ENCODE measurements around the gene DDX25.
A peak's percentile ranks its signal among the peaks of the same experiment; 100 is the strongest.
"Not testable (repeated sequence)": the region's sequence is repeated elsewhere in the genome, so short reads cannot be mapped to it uniquely, and the experiment has no call there.

The DDX25 gene

GRCh38 chr11:125904678-125905077 lies 370 bp downstream of the DDX25 start:
- no peak for DNase-seq (ENCODE audit: low read depth, low spot score)
- Histone ChIP-seq H3K36me3 (ENCODE audit: control insufficient read depth, insufficient read depth, low read length) (no peaks in the 10 kb centered on the region), H3K4me3 (ENCODE audit: low read length) (peak overlapping the region; percentile 47; the same call in 1 of the 2 replicates), H3K27ac (ENCODE audit: low read length) (no peak overlapping the region), H3K27me3 (ENCODE audit: control insufficient read depth, insufficient read depth, low read length) (peaks cover 8% of the 10 kb centered on the region; the same call in 1 of the 2 replicates), H3K9me3 (ENCODE audit: control insufficient read depth, insufficient read depth, low read length) (no peaks in the 10 kb centered on the region), H3K4me1 (ENCODE audit: control insufficient read depth, insufficient read depth, low read length) (no peaks in the 10 kb centered on the region)
- WGBS (ENCODE audit: insufficient coverage, insufficient read length): no CpG with 5 or more reads among the region's 11 CpGs

DNA sequence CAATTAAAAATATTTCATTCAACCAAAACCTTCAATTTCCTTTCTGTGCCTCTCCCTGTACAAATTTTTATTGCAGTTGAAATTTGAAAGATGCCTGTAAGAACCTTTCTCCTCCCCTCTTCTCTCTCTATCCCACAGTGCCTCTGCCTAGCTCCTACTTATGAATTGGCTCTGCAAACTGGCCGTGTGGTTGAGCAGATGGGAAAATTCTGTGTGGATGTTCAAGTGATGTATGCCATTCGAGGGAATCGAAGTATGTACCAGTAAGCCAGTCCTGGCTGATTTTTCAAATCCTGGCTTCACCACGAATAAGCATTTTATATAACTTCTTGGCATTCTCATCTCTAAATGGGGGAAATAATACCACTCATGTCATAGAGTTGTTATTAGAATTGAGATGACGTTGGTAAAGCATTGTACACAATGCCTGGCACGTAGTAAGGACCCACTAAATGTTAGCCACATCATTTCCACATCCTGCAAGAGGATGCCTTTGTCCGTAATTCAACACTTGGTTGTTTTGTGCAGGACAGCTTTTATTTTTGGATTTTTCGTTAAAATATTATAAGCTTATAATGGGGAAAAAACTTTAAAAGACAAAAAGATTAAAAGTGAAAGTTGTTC lies 6.0 kb downstream of the DDX25 start:
- Histone ChIP-seq H3K36me3 (ENCODE audit: control insufficient read depth, insufficient read depth, low read length) (no peaks in the 10 kb centered on the region), H3K27ac (ENCODE audit: low read length) (no peak overlapping the region), H3K4me1 (ENCODE audit: control insufficient read depth, insufficient read depth, low read length) (no peaks in the 10 kb centered on the region), H3K9me3 (ENCODE audit: control insufficient read depth, insufficient read depth, low read length) (no peaks in the 10 kb centered on the region), H3K27me3 (ENCODE audit: control insufficient read depth, insufficient read depth, low read length) (no peaks in the 10 kb centered on the region), H3K4me3 (ENCODE audit: low read length) (no peak overlapping the region)
- no peak for DNase-seq (ENCODE audit: low read depth, low spot score)
- WGBS (ENCODE audit: insufficient coverage, insufficient read length): 100% methylated on average over 1 of the region's 8 CpGs

DNA sequence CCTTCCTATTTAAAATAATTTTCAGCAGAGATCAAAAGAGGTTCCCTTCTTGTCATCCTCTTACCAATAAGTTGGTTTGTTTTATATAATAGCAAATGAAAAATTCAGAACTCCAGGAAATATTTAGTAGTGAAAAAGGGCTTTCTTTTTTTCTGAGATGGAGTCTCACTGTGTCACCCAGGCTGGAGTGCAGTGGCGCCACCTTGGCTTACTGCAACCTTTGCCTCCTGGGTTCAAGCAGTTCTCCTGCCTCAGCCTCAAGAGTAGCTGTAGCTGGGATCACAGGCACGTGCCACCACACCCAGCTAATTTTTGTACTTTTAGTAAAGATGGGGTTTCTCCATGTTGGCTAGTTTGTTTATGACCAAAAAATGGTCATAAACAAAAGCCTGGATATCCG lies 10.3 kb downstream of the DDX25 start:
- not testable (repeated sequence) for H3K4me3 ChIP-seq (ENCODE audit: low read length); H3K27me3 ChIP-seq (ENCODE audit: control insufficient read depth, insufficient read depth, low read length); H3K9me3 ChIP-seq (ENCODE audit: control insufficient read depth, insufficient read depth, low read length); H3K36me3 ChIP-seq (ENCODE audit: control insufficient read depth, insufficient read depth, low read length); H3K4me1 ChIP-seq (ENCODE audit: control insufficient read depth, insufficient read depth, low read length); H3K27ac ChIP-seq (ENCODE audit: low read length); DNase-seq (ENCODE audit: low read depth, low spot score)
- no CpG with 5 or more reads among the region's 3 CpGs for WGBS (ENCODE audit: insufficient coverage, insufficient read length)

DNA sequence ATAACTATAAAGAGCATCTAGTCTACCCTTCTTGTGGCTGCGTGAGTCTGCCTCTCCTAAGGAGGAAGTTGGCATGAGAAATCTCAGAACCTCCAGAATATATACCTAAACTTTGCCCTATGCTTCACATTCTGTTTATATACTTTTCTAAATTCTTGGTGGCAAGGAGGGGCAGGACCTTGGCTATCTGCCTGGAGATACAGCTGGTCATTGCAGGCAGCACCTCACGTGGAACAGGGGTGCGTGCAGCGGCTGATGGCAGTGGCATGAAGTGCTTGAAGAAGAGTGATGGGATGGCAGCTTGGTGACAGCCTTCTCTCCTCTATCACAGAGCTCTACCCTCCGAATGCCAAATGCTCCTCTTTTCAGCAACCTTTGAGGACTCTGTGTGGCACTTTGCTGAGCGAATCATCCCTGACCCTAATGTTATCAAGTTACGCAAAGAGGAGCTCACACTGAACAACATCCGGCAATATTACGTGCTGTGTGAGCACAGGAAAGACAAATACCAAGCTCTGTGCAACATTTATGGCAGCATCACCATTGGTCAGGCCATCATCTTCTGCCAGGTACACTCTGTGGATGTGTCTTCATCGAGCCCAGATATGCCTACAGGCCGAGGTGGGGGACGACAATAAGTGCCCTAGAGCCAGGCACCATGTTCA lies 12.5 kb downstream of the DDX25 start:
- H3K36me3 ChIP-seq (ENCODE audit: control insufficient read depth, insufficient read depth, low read length): 0 out of 2 replicates have a peak, but pooled peaks cover 2% of the 10 kb centered on the region
- no CpG with 5 or more reads among the region's 12 CpGs for WGBS (ENCODE audit: insufficient coverage, insufficient read length)
- H3K27ac ChIP-seq (ENCODE audit: low read length): no peak overlapping the region
- H3K9me3 ChIP-seq (ENCODE audit: control insufficient read depth, insufficient read depth, low read length): no peaks in the 10 kb centered on the region
- no peak overlapping the region for H3K4me3 ChIP-seq (ENCODE audit: low read length)
- DNase-seq (ENCODE audit: low read depth, low spot score): no peak
- no peaks in the 10 kb centered on the region for H3K27me3 ChIP-seq (ENCODE audit: control insufficient read depth, insufficient read depth, low read length)
- H3K4me1 ChIP-seq (ENCODE audit: control insufficient read depth, insufficient read depth, low read length): no peaks in the 10 kb centered on the region

DNA sequence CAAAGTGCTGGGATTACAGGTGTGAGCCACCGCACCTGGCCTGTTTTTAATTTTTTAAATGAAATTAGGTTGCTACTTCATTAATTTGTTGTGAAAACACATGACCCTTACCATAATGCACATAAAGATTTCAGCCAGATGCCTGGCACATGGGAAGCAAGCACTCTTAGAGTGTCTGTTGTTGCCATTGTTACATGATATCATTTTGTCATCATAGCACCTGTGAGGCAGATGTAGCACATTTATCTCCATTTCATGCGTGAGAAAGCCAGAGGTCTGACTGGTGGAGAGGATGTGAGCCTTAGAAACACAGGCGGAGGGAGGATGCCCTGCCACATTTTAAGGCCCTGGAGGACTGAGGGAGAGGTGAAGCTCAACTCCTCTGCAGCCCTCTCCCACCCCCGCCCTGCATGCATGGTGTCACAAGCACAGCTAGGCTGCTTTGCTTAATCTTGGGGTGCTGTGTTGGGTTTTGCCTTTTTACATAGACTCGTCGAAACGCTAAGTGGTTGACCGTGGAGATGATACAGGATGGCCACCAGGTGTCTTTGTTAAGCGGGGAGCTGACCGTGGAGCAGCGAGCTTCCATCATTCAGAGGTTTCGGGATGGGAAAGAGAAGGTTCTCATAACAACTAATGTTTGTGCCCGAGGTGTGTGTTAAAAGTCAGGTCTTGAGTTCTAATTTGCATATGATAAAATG lies 14.0 kb downstream of the DDX25 start:
- WGBS (ENCODE audit: insufficient coverage, insufficient read length): no CpG with 5 or more reads among the region's 13 CpGs

GRCh38 chr11:125921042-125921441 lies 16.7 kb downstream of the DDX25 start:
- no peak overlapping the region for H3K27ac ChIP-seq (ENCODE audit: low read length)
- no peaks in the 10 kb centered on the region for H3K4me1 ChIP-seq (ENCODE audit: control insufficient read depth, insufficient read depth, low read length)
- no peaks in the 10 kb centered on the region for H3K9me3 ChIP-seq (ENCODE audit: control insufficient read depth, insufficient read depth, low read length)
- H3K27me3 ChIP-seq (ENCODE audit: control insufficient read depth, insufficient read depth, low read length): no peaks in the 10 kb centered on the region
- DNase-seq (ENCODE audit: low read depth, low spot score): no peak
- H3K4me3 ChIP-seq (ENCODE audit: low read length): no peak overlapping the region
- 0 out of 2 replicates have a peak, but pooled peaks cover 2% of the 10 kb centered on the region for H3K36me3 ChIP-seq (ENCODE audit: control insufficient read depth, insufficient read depth, low read length)
- WGBS (ENCODE audit: insufficient coverage, insufficient read length): no CpG with 5 or more reads among the region's 9 CpGs

More for the DNA sequence above, 14.0 kb downstream of the DDX25 start:
- no peaks in the 10 kb centered on the region for H3K4me1 ChIP-seq (ENCODE audit: control insufficient read depth, insufficient read depth, low read length)
- no peak overlapping the region for H3K4me3 ChIP-seq (ENCODE audit: low read length)
- H3K27ac ChIP-seq (ENCODE audit: low read length): no peak overlapping the region
- 0 out of 2 replicates have a peak, but pooled peaks cover 2% of the 10 kb centered on the region for H3K36me3 ChIP-seq (ENCODE audit: control insufficient read depth, insufficient read depth, low read length)
- DNase-seq (ENCODE audit: low read depth, low spot score): no peak
- H3K9me3 ChIP-seq (ENCODE audit: control insufficient read depth, insufficient read depth, low read length): no peaks in the 10 kb centered on the region
- no peaks in the 10 kb centered on the region for H3K27me3 ChIP-seq (ENCODE audit: control insufficient read depth, insufficient read depth, low read length)

- H3K4me1 ChIP-seq (ENCODE audit: control insufficient read depth, insufficient read depth, low read length): no peaks in the 10 kb centered on the region
- WGBS (ENCODE audit: insufficient coverage, insufficient read length): no CpG with 5 or more reads among the region's 3 CpGs
- H3K4me3 ChIP-seq (ENCODE audit: low read length): no peak overlapping the region
- no peak for DNase-seq (ENCODE audit: low read depth, low spot score)
- no peaks in the 10 kb centered on the region for H3K9me3 ChIP-seq (ENCODE audit: control insufficient read depth, insufficient read depth, low read length)
- no peaks in the 10 kb centered on the region for H3K27me3 ChIP-seq (ENCODE audit: control insufficient read depth, insufficient read depth, low read length)
- H3K27ac ChIP-seq (ENCODE audit: low read length): no peak overlapping the region
- H3K36me3 ChIP-seq (ENCODE audit: control insufficient read depth, insufficient read depth, low read length): no peaks in the 10 kb centered on the region
These were observed 17.8 kb downstream of the DDX25 start for GRCh38 chr11:125922156-125922555.

DNA sequence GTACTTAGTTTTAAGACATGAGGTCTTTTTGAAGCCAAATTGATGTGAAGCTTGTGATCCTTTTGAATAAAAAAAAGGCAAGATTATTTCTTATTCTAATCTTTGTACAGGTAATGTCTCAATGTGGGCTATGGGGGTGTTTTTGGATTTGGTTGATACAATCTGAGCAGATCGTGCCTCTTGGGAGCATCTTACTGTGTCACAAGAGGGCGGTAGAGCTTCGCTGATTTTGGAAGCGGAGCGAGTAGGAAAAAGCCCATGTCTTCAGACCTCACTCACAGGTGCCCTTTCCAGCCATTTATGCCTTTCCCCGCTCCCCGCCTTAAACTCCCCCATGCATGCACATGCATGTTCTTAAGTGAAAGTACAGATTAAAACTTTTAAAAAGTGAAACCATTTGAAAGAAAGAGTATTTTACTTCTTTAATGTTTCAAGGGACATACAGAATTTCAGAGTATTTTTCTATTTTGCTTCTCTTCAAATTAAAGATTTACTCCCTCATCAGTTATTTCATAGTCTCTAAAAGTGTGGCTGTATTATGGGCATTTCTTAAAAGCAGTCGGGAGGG lies 18.8 kb downstream of the DDX25 start:
- Histone ChIP-seq H3K36me3 (ENCODE audit: control insufficient read depth, insufficient read depth, low read length) (no peaks in the 10 kb centered on the region), H3K9me3 (ENCODE audit: control insufficient read depth, insufficient read depth, low read length) (no peaks in the 10 kb centered on the region), H3K27ac (ENCODE audit: low read length) (no peak overlapping the region), H3K4me1 (ENCODE audit: control insufficient read depth, insufficient read depth, low read length) (no peaks in the 10 kb centered on the region), H3K27me3 (ENCODE audit: control insufficient read depth, insufficient read depth, low read length) (no peaks in the 10 kb centered on the region), H3K4me3 (ENCODE audit: low read length) (no peak overlapping the region)
- DNase-seq (ENCODE audit: low read depth, low spot score): no peak
- no CpG with 5 or more reads among the region's 8 CpGs for WGBS (ENCODE audit: insufficient coverage, insufficient read length)

GRCh38 chr11:125923633-125924032 lies 19.3 kb downstream of the DDX25 start:
- no peaks in the 10 kb centered on the region for H3K36me3 ChIP-seq (ENCODE audit: control insufficient read depth, insufficient read depth, low read length)
- no CpG with 5 or more reads among the region's 8 CpGs for WGBS (ENCODE audit: insufficient coverage, insufficient read length)
- no peaks in the 10 kb centered on the region for H3K9me3 ChIP-seq (ENCODE audit: control insufficient read depth, insufficient read depth, low read length)
- H3K27ac ChIP-seq (ENCODE audit: low read length): no peak overlapping the region
- no peak for DNase-seq (ENCODE audit: low read depth, low spot score)
- no peaks in the 10 kb centered on the region for H3K4me1 ChIP-seq (ENCODE audit: control insufficient read depth, insufficient read depth, low read length)
- no peaks in the 10 kb centered on the region for H3K27me3 ChIP-seq (ENCODE audit: control insufficient read depth, insufficient read depth, low read length)
- H3K4me3 ChIP-seq (ENCODE audit: low read length): no peak overlapping the region

GRCh38 chr11:125924384-125925007 lies 20.2 kb downstream of the DDX25 start:
- WGBS (ENCODE audit: insufficient coverage, insufficient read length): no CpG with 5 or more reads among the region's 9 CpGs
- Histone ChIP-seq H3K36me3 (ENCODE audit: control insufficient read depth, insufficient read depth, low read length) (no peaks in the 10 kb centered on the region), H3K4me1 (ENCODE audit: control insufficient read depth, insufficient read depth, low read length) (no peaks in the 10 kb centered on the region), H3K4me3 (ENCODE audit: low read length) (no peak overlapping the region), H3K9me3 (ENCODE audit: control insufficient read depth, insufficient read depth, low read length) (no peaks in the 10 kb centered on the region), H3K27ac (ENCODE audit: low read length) (no peak overlapping the region), H3K27me3 (ENCODE audit: control insufficient read depth, insufficient read depth, low read length) (no peaks in the 10 kb centered on the region)
- no peak for DNase-seq (ENCODE audit: low read depth, low spot score)

Data from iPS DF 6.9 (cell line).